Measurements from ENCODE around the gene RNF166.

GRCh38 chr16:88697831-88698615, 8.2 kb downstream of the RNF166 start:
- TF ChIP-seq, protein P1, sequence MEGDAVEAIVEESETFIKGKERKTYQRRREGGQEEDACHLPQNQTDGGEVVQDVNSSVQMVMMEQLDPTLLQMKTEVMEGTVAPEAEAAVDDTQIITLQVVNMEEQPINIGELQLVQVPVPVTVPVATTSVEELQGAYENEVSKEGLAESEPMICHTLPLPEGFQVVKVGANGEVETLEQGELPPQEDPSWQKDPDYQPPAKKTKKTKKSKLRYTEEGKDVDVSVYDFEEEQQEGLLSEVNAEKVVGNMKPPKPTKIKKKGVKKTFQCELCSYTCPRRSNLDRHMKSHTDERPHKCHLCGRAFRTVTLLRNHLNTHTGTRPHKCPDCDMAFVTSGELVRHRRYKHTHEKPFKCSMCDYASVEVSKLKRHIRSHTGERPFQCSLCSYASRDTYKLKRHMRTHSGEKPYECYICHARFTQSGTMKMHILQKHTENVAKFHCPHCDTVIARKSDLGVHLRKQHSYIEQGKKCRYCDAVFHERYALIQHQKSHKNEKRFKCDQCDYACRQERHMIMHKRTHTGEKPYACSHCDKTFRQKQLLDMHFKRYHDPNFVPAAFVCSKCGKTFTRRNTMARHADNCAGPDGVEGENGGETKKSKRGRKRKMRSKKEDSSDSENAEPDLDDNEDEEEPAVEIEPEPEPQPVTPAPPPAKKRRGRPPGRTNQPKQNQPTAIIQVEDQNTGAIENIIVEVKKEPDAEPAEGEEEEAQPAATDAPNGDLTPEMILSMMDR (IDR thresholded peaks at IDR 0.05), result peak in 10 of 12 donors; percentile 15 to 42 (median 26)
- no peak for TF ChIP-seq POLR2A (IDR thresholded peaks at IDR 0.05)
